IMR-90 (cell line): Measurements from ENCODE around the gene CAPN2. TPM values are rescaled to one million over a fixed set of nuclear protein-coding genes. Genes with fewer than 3 reads are reported as not detected.

ENCODE experiments used
- ATAC-seq: fragments of 200-7000 bp; cut with Tn5 transposase; 2 replicates; pipeline ENCODE4 v1.9.1; 2020; ENCODE audit warnings: low read depth, mild to moderate bottlenecking, moderate library complexity
- BruUV-seq: library from RNA; stranded (reverse); fragments of 400-500 nt; replicated peaks from 2 replicates; lab custom pipeline; 2021; lab: Mats Ljungman, UMichigan
- CTCF ChIA-PET: fragments of 300-600 bp; formaldehyde crosslinking; extraction: SDS; loops from one replicate; lab custom pipeline; 2021; ENCODE audit warnings: antibody characterized with exemption; lab: Yijun Ruan, JAX
- POLR2A ChIA-PET: fragments of 300-600 bp; sonication (Branson Sonifier 250); formaldehyde crosslinking; loops from one replicate; lab custom pipeline; 2022; ENCODE audit warnings: antibody characterized with exemption; ENCODE audit not compliant: unreplicated experiment; lab: Charles Lee
- DNase-seq: peaks from one replicate; pipeline ENCODE4 v3.0.0; 2013
- H2AFZ ChIP-seq: replicated peaks from 2 replicates; pipeline ENCODE3; 2013; ENCODE audit warnings: low read length, mild to moderate bottlenecking; ENCODE audit not compliant: poor library complexity
- H2AK5ac ChIP-seq: 2 replicates; pipeline ENCODE4 v1.6.1; 2013; ENCODE audit warnings: low read depth, low read length, inconsistent platforms
- H2AK9ac ChIP-seq: replicated peaks from 2 replicates; pipeline ENCODE3; 2013; ENCODE audit warnings: mild to moderate bottlenecking, low read depth, low read length, moderate library complexity; ENCODE audit not compliant: poor library complexity
- H2BK120ac ChIP-seq: 2 replicates; pipeline ENCODE4 v1.6.1; 2013; ENCODE audit warnings: low read depth, low read length, inconsistent platforms
- H2BK15ac ChIP-seq: 3 replicates; pipeline ENCODE4 v1.6.1; 2013; ENCODE audit warnings: low read depth, low read length, inconsistent platforms
- H2BK20ac ChIP-seq: 2 replicates; pipeline ENCODE4 v1.6.1; 2013; ENCODE audit warnings: low read depth, mild to moderate bottlenecking, inconsistent platforms, low read length, moderate library complexity
- H2BK5ac ChIP-seq: 2 replicates; pipeline ENCODE4 v1.6.1; 2013; ENCODE audit warnings: mild to moderate bottlenecking, low read depth, low read length, inconsistent platforms; ENCODE audit not compliant: poor library complexity, severe bottlenecking
- H3K14ac ChIP-seq: replicated peaks from 2 replicates; pipeline ENCODE4 v1.6.1; 2013; ENCODE audit warnings: low read depth, low read length, inconsistent platforms
- H3K18ac ChIP-seq: 2 replicates; pipeline ENCODE4 v1.6.1; 2013; ENCODE audit warnings: low read depth, low read length, control low read depth
- H3K23ac ChIP-seq: 2 replicates; pipeline ENCODE4 v1.6.1; 2013; ENCODE audit warnings: low read depth, low read length, inconsistent platforms
- H3K27ac ChIP-seq: 2 replicates; pipeline ENCODE4 v1.5.1; 2013; ENCODE audit warnings: mild to moderate bottlenecking, control low read depth, low read length; ENCODE audit not compliant: insufficient read depth
- H3K27me3 ChIP-seq: 2 replicates; pipeline ENCODE4 v1.6.1; 2013; ENCODE audit warnings: low read length; ENCODE audit not compliant: control insufficient read depth, insufficient read depth
- H3K36me3 ChIP-seq: 2 replicates; pipeline ENCODE4 v1.6.1; 2013; ENCODE audit warnings: low read length, mixed read lengths; ENCODE audit not compliant: control insufficient read depth, insufficient read depth
- H3K4ac ChIP-seq: 2 replicates; pipeline ENCODE4 v1.6.1; 2013; ENCODE audit warnings: low read depth, low read length, inconsistent platforms
- H3K4me1 ChIP-seq: 2 replicates; pipeline ENCODE4 v1.6.1; 2013; ENCODE audit warnings: low read length, mixed read lengths; ENCODE audit not compliant: control insufficient read depth, insufficient read depth
- H3K4me2 ChIP-seq: 2 replicates; pipeline ENCODE4 v1.6.1; 2013; ENCODE audit warnings: low read depth, mild to moderate bottlenecking, control low read depth, low read length, moderate library complexity
- H3K4me3 ChIP-seq: 2 replicates; pipeline ENCODE4 v1.5.1; 2013; ENCODE audit warnings: low read depth, mild to moderate bottlenecking, control low read depth, low read length, moderate library complexity; ENCODE audit not compliant: insufficient read depth
- H3K56ac ChIP-seq: 2 replicates; pipeline ENCODE4 v1.6.1; 2013; ENCODE audit warnings: low read length, inconsistent platforms; ENCODE audit not compliant: insufficient read depth; ENCODE audit errors: extremely low read depth
- H3K79me1 ChIP-seq, 2 experiments: 2 replicates each; pipeline ENCODE4 v1.6.1; 2013; ENCODE audit warnings: low read length in 2 of 2, inconsistent platforms in 1 of 2, low read depth in 1 of 2
- H3K9ac ChIP-seq: 2 replicates; pipeline ENCODE4 v1.6.1; 2013; ENCODE audit warnings: low read depth, low read length, control low read depth
- H3K9me1 ChIP-seq: 2 replicates; pipeline ENCODE4 v1.6.1; 2013; ENCODE audit warnings: low read length, inconsistent platforms; ENCODE audit not compliant: insufficient read depth
- H3K9me3 ChIP-seq: 2 replicates; pipeline ENCODE4 v1.6.1; 2013; ENCODE audit warnings: low read length; ENCODE audit not compliant: control insufficient read depth, insufficient read depth
- H4K20me1 ChIP-seq: 2 replicates; pipeline ENCODE4 v1.6.1; 2013; ENCODE audit warnings: low read length, inconsistent platforms; ENCODE audit not compliant: insufficient read depth
- H4K5ac ChIP-seq: 2 replicates; pipeline ENCODE4 v1.6.1; 2013; ENCODE audit warnings: mild to moderate bottlenecking, low read depth, low read length, control low read depth
- H4K8ac ChIP-seq, 2 experiments: 2 replicates each; pipeline ENCODE4 v1.6.1; 2013; ENCODE audit warnings: low read depth in 2 of 2, low read length in 2 of 2, control low read depth in 1 of 2, inconsistent platforms in 1 of 2
- H4K91ac ChIP-seq: 2 replicates; pipeline ENCODE4 v1.6.1; 2013; ENCODE audit warnings: low read depth, low read length, inconsistent platforms; ENCODE audit not compliant: insufficient read depth
- BHLHE40 ChIP-seq: fragments of 150-350 bp; IDR thresholded peaks from 2 replicates; pipeline ENCODE4 v1.6.1; 2016; ENCODE audit warnings: mild to moderate bottlenecking, low read depth, low read length
- FOS ChIP-seq: fragments of 150-350 bp; IDR thresholded peaks from 2 replicates; pipeline ENCODE4 v1.6.1; 2016; ENCODE audit warnings: low read depth, low read length
- MAZ ChIP-seq: IDR thresholded peaks from 2 replicates; pipeline ENCODE4 v1.6.1; 2012; ENCODE audit warnings: low read depth, mild to moderate bottlenecking, low read length, improper control_type of control experiment, moderate library complexity, borderline replicate concordance
- SMC3 ChIP-seq: fragments of 150-350 bp; IDR thresholded peaks from 2 replicates; pipeline ENCODE4 v1.6.1; 2016; ENCODE audit warnings: low read depth, mild to moderate bottlenecking, antibody characterized with exemption, low read length, moderate library complexity
- WGBS, 2 experiments: methylation state at CpG; one replicate each; pipeline versions ENCODE4 v1.1.5 to v1.1.7; 2013; ENCODE audit warnings: missing lambda C conversion rate in 2 of 2; ENCODE audit not compliant: insufficient read length in 1 of 2; ENCODE audit errors: extremely low coverage in 2 of 2; 5-methylcytosine and 5-hydroxymethylcytosine counted together
- dilution Hi-C: fragments of 300-500 bp; cut with HindIII; formaldehyde crosslinking; loops from one replicate; pipeline ENCODE4 v1.14.3; 2018; ENCODE audit warnings: low sequenced_read_pairs; ENCODE audit not compliant: unreplicated experiment
- in situ Hi-C: fragments of 300-500 bp; cut with MboI; formaldehyde crosslinking; loops from 3 replicates; pipeline ENCODE4 v1.14.3; 2019; ENCODE audit warnings: low sequenced_read_pairs, inconsistent platforms, mixed read lengths
- intact Hi-C: fragments of 100-400 bp; cut with micrococcal nuclease; formaldehyde crosslinking; loops from 2 replicates; pipeline ENCODE4 v1.10.0; 2022
- polyA plus RNA-seq, 3 experiments: library from polyadenylated mRNA; depleted of rRNA; stranded (reverse); fragments of >200 nt; gene quantifications; 2 replicates each; pipeline ENCODE4 v1.2.3, GENCODE V29; 2012; ENCODE audit warnings: low replicate concordance in 1 of 3
- total RNA-seq: library from RNA; depleted of rRNA; stranded (reverse); fragments of >200 nt; gene quantifications from 2 replicates; pipeline ENCODE4 v1.2.3, GENCODE V29; 2012

CAPN2 gene
- total and polyA plus RNA-seq, 2 of the 4 experiments (the other 2 are of a cell fraction), result 339 to 430 TPM

DNA sequence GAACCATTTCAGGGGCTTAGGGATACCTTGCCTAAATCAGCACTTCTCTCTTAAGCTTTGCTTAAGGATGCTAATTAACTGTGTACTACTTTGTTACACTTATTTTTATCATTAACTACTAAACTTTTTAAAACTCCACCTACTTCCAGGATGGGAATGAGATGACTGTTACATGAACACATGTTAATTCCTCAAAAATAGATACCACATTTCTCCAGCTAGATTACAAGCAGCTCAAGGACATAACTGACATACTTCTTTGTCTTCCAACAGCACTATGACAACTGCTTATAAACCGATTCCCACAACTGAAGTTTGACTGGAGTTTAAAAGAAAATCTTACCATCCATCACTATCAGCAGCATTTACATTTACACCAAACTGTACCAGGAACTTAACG, 79.7 kb downstream of the CAPN2 start:
- BruUV-seq, result no TSS peak

More for the DNA sequence above, 79.7 kb downstream of the CAPN2 start:
- in situ Hi-C loops (no loop called here), intact Hi-C loops (no loop called here), dilution Hi-C loops (no loop called here)
- Histone ChIP-seq H3K9ac (no peak overlapping the region), H2BK15ac (no peak overlapping the region), H4K8ac (no peak overlapping the region), H3K4me3 (no peak overlapping the region), H4K5ac (no peak overlapping the region), H4K91ac (no peak overlapping the region), H3K23ac (0 out of 2 replicates have a peak overlapping the region, but pooled peaks have one; percentile 24), H2BK20ac (no peak overlapping the region), H2BK120ac (no peak overlapping the region), H3K4me1 (no peaks in the 10 kb centered on the region), H3K4ac (no peak overlapping the region), H3K4me2 (no peak overlapping the region), H3K36me3 (peaks cover 30% of the 10 kb centered on the region), H3K14ac (no peak overlapping the region), H3K56ac (no peak overlapping the region), H3K9me1 (peaks cover 3% of the 10 kb centered on the region; the same call in 1 of the 2 replicates), H2AK5ac (no peak overlapping the region), H3K27me3 (no peaks in the 10 kb centered on the region), H4K20me1 (peaks cover 4% of the 10 kb centered on the region), H3K27ac (no peak overlapping the region), H3K18ac (no peak overlapping the region), H2AK9ac (no peak overlapping the region), H3K79me1 (peaks cover 3 to 43% of the 10 kb centered on the region in 2 experiments), H2BK5ac (no peak overlapping the region), H2AFZ (no peak overlapping the region), H3K9me3 (no peaks in the 10 kb centered on the region)
- DNase-seq, result no peak
- ChIA-PET CTCF (no interaction called here), POLR2A (no interaction called here)
- no peak for ATAC-seq
- WGBS, 2 experiments, result 100% methylated on average over 1 of the region's 2 CpGs; no CpG with 5 or more reads in 1 of the 2 experiments
- TF ChIP-seq FOS (no peak), MAZ (no peak), SMC3 (no peak), BHLHE40 (no peak)
